SHP77 (cell line): Measurements from ENCODE around the gene CHTF18.
A peak's percentile ranks its signal among the peaks of the same experiment; 100 is the strongest.
"Not testable (repeated sequence)": the region's sequence is repeated elsewhere in the genome, so short reads cannot be mapped to it uniquely, and the experiment has no call there.

Source experiments
- DNase-seq, 2 experiments: peaks; one replicate each; lab custom pipeline; 2025; lab: John Stamatoyannopoulos, UW

Gene CHTF18

DNA sequence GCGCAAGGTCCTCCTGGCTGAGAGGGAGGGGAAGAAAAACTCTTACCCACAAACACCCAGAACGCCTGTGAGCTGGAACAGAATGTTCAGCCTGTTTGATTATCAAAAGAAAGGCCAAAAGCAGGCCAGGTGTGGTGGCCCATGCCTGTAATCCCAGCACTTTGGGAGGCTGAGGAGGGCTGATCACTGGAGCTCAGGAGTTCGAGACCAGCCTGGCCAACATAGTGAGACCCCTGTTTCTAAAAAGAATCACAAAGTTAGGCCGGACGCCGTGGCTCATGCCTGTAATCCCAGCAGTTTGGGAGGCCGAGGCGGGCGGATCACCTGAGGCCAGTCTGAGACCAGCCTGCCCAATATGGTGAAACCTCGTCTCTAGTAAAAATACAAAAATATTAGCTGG lies 12.1 kb upstream of the CHTF18 start:
- DNase-seq: not testable (repeated sequence)

DNA sequence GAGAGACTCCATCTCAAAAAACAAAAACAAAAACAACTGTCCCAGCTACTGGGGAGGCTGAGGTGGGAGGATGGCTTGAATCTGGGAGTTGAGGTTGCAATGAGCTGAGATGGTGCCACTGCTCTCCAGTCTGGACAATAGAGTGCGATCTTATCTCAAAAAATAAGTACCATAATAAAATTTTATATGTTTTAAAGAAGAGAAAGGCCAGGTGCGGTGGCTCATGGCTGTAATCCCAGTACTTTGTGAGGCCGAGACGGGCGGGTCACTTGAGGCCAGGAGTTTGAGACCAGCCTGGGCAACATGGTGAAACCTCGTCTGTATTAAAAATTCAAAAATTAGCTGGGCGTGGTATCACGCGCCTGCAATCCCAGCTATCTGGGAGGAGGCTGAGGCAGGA lies 11.6 kb upstream of the CHTF18 start:
- DNase-seq: no peak

DNA sequence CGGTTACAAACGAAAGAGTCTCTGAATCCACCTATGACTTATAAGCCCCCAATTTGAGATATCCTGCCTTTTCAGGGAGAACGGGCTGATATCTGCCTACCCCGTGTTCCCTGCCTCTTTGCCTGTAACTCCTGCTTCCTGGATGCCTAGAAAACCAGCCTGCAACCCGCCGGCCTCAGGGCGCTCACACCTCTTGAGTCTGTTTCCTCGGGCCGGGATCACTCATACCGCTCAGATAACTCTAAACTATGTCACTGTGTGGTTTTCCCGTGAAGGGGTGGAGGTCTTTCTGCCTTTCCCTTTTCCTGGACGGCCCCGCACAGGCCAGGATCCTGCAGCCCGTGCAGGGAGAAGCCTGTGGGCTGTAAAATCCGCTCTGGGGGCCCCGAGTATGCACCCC lies 10.6 kb upstream of the CHTF18 start:
- no peak for DNase-seq

DNA sequence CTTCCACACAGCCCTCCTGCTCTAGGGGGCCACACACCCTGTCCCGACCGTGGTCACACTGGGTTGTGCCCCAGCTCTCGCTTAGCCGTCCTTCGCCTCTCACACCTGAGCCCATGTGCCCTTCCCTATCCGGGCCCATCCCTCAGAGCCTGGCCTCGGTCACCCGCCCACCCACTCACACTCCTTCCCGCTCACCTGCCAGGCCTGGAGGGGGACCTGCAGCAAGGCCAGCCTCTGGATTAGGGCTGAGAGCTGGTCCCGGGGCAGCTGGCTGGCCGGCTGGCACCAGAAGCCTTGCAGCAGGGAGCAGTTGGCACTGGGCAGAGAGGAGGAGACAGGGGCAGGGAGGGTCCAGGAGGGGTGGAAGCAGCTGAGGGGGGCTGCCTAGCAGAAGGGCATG lies 10.0 kb upstream of the CHTF18 start:
- no peak for DNase-seq

DNA sequence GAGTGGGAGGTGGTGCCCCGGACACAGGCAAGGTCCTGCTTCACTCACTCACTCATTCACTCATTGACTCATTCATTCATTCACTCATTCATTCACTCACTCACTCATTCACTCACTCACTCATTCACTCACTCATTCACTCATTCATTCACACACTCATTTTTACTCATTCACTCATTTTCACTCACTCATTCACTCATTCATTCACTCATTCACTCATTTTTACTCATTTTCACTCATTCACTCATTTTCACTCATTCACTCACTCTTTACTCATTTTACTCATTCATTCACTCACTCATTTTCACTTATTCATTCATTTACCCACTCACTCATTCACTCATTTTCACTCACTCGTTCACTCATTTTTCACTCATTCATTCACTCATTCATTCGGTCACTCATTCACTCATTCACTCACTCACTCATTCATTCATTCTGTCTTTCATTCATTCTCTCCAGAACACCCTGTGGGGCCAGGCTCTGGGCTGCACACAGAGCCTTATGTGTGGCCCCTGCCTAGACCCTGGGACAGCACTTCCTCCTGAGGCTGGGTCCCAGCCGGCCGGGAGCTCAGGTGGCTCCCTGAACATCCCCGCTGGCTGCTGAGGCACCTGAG lies 9.4 kb upstream of the CHTF18 start:
- no peak for DNase-seq

DNA sequence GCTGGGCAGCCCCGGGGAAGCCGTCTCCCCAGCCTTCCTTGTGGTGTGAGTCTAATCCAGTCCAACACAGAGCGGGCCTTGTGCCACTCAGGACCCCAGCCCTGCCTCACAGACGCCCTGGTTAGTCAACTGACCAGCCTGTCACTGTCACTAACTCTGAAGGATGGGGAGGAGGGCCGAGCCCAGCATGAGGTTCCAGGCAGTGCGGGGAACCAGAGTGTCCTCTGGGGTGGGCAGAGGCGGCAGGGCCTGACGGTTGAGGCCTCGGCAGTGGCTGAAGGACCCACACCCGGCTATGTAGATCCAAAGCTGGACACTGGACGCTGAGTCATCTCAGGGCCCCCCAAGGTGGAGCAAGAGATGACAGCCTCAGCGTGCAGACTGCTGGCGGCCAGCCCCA lies 8.9 kb upstream of the CHTF18 start:
- DNase-seq: no peak

DNA sequence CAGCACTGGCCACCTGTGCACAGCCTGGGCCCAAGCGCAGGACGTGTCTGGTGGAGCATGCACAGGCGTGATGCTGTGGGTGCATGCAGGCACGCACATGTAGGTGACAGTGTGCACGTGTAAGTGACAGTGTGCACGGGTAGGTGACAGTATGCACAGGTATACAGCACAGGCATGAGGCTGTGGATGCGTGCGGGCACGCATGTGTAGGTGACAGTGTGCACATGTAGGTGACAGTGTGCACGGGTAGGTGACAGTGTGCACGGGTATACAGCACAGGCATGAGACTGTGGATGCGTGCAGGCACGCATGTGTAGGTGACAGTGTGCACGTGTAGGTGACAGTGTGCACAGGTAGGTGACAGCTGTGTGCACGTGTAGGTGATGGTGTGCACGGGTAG lies 8.1 kb upstream of the CHTF18 start:
- no peak for DNase-seq

DNA sequence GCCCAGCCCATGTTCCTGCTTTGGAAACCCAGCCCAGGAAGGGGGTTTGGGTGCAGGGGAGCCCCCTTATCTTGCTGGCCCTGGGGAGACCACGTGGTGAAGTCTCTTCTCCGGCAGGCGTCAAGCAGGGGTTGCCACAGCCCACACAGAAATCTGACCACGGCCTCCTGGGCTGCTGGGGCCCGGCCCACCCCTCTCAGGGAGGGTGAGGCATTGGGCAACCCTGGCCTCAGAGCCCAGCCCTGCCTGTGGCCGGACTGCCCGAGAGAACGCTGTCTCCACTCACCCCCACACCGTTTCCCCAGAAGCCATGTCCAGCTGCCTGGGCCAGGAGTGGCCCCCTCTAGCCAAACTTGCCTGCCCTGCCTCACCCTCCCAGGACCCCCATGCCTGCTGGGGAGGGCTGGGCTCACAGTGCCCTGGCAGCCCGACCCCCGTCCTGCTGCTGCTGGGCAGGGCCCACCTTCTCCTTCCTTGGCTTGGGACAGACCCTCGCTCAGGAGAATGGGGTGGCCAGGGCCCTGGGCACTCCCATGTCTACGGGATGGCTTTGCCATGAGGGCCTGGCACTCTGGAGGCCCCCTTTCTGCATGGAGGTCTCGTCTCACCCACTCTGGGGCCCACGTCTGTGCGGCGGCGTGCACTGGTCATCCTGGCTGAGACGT lies 6.9 kb upstream of the CHTF18 start:
- DNase-seq: no peak

DNA sequence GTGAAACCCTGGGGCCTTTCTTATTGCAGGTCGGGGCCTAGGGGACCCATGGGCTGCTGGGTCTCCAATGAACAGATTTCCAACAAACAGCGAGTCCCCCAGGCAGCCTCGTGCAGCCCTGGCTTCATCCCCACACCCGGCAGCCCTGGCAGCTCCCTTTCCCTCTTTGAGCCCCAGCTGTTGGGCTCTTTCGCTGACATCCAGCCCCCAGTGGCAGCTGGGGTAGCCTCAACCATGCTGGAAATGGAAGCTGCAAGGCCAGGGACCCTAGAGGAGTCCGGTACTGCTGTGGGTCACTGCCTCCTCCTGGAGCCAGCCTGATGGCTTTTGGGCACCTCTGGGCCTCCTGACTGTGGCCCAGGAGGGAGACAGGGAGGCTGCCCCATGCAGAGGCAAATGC lies 6.2 kb upstream of the CHTF18 start:
- DNase-seq: no peak

DNA sequence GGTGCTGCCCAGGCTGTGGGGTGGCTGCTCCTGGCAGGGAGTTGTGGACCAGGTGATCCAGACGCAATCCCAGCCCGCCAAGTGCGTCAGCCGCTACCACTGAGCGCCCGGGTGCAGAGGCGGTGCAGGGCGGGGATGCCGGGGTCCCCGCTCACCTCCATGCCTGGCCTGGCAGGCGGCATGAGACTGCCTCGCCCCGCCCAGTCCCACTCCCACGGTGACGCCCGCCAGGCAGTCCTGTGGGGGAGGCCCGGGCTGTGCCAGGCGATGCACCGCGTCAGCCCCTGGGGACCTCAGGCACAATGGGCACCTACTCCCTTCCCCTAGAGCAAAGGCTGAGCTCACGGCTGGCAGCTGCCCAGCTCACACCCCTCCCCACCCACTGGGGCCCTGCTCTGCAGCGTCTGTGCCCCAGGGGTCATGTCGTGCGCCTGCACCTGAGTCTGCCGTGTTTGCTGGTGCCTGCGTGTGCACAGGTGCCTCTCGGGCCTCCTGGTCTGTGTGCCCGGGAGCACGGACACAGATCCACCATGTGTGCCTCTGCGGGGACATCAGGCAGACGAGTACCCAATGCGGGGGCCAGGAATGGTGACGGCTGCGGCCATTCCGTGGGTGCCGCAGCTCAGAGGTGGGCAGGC lies 5.5 kb upstream of the CHTF18 start:
- DNase-seq: no peak

DNA sequence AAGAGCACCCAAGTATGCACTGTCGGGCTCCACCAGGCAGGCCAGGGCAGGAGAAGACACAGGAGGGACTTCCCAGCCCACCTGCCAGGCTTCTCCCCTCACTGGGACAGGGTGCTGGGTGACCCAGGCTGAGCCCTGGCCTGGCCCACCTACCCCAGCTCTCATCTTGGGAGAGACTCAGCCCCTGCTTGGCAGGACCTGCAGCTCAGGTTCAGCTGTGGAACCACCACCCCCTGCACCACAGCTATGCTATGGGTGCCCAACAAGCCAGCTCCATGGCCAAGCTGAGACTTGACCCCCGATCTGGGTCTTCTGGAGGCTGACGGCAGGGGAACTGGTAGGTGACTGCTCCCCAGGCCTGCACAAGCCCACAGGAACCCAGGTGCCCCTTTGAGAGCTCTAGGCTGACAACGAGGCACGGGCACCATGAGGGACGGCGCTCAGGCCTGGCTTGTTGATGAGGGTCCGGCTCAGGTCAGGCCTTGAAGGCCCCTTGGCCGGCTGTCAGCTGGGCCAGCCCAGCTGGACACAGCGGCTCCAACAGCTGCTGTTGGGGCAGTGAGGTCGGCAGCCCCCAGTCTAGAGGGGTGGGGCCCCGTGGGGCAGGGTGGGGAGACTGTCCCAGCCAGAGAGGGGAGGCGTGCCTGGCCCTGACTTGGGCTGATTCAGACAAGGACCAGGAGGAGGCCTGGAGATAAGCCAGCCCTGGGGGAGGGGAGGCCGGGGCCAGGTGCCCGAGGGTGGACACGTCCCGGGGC lies 4.8 kb upstream of the CHTF18 start:
- DNase-seq: no peak

DNA sequence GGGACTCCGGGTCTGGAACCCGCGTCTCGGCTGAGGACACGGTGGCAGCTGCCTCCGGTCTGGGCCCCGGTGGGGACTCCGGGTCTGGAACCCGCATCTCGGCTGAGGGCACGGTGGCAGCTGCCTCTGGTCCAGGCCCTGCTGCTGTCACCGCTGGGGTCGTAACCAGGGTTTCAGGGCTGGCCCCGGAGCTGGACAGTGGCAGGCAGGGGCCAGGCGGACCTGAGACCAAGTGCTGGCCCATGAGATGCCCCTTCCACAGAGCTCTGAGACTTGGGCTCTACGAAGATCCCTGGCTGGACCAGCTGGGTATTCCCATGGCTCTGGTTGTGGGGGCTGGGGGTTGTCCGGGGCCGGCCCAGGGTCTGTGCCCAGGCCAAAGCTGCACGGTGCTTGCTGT lies 4.0 kb upstream of the CHTF18 start:
- DNase-seq: no peak

DNA sequence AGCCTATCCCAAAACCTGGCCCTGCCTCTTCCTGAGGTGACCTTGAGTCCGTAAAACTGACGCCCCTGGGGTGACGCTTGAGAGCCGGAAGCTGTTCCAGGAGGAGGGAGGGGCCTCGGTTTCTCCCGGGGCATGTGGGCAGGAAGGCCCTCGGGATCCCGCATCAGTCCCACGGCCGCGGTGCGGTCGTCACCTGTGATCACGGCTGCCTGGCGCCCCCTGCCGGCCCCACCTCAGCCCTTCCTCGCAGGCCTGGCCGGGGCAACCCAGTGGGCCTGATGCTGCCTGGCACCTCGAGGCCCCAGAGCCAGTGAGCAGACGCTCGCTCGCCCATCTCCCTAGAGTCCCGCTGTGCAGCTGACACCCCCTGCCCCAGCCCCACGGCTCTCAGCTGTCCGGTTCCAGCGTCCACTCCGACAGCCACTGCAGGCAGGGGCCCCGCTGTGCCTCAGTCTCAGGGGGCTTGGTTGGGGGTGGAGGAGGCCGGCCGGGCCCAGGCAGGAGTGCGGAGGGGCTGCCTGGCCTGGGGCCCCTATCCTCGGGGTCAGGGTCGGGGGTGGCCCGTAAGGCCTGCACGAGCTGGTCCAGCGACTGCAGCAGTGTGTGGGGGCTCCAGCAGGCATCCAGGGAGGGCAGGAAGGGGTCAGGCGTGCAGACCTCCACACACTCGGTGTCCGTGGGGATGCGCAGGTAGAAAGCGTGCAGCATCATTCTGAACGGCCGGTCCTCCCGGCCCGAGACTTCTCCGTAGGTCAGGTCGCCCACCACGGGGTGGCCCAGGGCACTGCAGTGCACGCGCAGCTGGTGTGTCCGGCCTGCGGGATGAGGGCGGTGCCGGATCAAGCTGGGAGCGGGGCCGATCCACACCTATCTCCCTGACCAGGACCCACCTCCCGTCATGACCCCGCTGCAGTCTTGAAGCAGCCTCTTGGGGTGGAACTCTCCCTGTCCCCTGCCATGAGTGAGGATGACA lies 2.6 kb upstream of the CHTF18 start:
- peak in 1 of 2 experiments; percentile 58 for DNase-seq

DNA sequence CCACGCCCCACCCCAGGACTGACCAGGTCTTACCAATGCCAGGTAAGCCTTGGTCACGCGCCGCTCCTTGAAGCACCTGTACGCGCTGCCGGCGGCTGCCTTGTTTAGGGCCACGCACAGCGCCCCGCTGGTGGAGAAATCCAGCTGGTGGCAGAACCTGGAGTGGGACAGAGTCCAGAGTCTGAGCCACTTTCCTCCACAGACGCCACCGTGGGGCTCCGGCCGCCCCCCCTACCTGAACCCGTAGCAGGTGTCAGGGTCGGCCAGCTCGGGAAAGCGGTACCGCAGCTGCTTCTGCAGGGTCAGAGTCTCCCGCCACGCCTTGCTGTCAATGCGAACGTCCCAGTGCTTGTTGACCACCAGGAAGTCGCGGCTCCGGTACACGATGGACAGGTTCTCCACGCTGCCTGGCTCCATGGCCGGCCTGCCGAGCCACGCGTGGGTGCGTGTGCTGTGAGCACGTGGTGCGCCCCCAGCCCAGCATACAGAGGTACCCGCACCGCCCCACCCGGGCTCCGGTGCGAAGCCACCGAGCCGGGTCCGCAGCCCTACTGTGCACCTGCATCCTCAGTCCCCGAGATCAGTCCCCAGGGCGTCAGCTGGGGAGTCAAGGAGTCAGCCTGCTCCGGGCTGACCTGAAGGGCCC lies 976 bp upstream of the CHTF18 start:
- DNase-seq: no peak

DNA sequence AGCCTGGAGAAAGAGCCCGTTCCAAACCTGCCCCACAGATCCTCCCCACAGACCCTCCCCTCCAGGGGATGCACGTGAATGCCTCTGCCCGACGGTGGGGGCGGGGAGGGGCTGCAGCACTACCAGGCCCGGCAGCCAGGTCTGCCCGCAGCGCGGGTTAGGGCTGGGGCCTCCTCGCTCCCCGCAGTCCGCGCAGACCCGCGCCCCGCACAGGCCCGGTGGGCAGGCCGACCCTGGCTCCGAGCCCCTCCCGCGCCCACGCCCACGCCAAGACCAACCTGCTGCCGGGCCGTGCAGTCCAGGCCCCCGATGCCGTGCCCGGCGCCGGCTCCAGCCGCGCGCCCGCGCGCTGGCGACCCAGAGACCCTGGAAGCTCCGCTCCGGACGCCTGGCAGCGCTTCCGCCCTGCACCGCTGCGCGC lies 432 bp upstream of the CHTF18 start, which contains the start of gene RPUSD1:
RPUSD1 (minus strand) TSS at position 404 of the 421 bp plus-strand sequence. CDS start 644 bp downstream, outside the sequence.
- DNase-seq: no peak

DNA sequence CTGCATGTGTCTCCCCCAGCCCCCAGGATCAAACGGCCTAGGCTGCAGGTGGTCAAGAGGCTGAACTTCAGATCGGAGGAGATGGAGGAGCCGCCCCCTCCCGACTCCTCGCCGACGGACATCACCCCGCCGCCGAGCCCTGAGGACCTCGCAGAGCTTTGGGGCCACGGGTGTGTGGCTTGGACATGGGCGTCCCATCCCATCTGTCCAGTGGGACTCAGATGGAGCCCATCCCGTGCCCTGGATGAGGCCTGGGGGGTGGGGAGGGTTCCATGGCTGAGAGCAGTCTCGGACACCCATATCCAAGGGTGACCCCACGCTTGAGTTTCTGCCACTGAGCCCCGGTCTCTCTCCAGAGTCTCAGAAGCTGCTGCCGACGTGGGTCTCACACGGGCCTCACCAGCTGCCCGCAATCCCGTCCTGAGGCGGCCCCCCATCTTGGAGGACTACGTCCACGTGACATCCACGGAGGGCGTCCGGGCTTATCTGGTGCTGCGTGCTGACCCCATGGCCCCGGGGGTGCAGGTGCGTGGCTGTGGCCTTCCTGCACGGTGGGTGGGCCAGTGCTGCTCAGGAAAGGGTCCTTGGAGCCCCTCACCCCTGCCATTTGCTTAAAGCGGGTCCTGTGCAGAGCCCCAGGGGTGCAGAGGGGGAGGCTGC lies 901 bp downstream of the CHTF18 start:
- DNase-seq: no peak

DNA sequence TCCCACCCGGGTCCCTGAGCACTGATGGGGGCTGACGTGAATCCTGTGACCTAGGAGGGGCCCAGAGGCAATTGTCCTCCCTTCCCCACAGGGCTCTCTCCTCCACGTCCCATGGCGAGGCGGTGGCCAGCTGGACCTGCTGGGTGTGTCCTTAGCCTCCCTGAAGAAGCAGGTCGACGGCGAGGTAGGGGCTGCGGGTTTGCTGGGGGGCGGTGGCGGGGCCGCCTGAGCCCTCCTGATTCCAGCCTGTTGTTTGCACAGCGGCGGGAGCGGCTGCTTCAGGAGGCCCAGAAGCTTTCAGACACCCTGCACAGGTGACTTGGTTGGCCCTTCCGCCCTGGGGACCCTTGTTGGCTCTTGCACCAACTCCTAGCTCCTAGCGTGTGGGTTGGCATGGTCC lies 1.7 kb downstream of the CHTF18 start:
- DNase-seq: no peak

DNA sequence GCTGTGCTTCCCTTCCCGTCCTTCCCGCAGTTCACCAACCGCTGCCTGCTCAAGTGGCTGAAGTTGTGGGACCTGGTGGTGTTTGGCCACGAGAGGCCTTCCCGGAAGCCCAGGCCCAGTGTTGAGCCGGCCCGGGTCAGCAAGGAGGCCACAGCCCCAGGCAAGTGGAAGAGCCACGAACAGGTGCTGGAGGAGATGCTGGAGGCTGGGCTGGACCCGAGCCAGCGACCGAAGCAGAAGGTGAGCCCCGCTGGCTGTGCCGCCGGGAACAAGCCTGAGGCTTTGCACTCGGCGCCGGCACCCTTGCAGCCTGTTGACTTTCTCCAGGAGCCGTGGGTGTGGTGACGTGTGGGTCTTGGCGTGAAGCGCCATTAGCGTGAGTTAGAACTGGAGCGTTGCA lies 2.7 kb downstream of the CHTF18 start:
- no peak for DNase-seq

DNA sequence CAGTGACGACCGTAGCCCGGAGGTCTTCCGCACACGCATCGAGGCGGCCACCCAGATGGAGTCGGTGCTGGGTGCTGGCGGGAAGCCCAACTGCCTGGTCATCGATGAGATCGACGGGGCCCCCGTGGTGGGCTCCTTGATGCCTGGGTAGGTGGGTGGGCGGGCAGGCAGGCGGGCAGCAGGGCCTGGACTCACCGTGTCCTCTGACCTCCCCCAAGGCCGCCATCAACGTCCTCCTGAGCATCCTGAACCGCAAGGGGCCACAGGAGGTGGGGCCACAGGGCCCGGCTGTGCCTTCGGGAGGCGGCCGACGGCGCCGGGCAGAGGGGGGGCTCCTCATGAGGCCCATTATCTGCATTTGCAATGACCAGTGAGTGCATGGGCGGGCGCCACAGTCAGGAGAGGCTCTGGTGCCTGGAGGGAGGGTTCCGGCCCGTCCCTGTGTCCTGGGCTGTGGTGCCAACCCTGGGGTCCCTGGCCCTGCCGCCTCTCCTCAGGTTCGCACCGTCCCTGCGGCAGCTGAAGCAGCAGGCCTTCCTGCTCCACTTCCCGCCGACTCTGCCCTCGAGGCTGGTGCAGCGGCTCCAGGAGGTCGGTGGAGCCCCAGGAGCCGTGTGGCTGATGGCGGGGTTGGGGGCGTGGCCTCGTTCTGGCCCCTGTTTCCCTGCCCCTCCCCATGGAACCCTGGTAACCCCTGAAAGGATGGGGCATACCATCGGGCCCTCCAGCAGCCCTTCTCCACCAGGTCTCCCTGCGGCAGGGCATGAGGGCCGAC lies 4.0 kb downstream of the CHTF18 start:
- DNase-seq: no peak

DNA sequence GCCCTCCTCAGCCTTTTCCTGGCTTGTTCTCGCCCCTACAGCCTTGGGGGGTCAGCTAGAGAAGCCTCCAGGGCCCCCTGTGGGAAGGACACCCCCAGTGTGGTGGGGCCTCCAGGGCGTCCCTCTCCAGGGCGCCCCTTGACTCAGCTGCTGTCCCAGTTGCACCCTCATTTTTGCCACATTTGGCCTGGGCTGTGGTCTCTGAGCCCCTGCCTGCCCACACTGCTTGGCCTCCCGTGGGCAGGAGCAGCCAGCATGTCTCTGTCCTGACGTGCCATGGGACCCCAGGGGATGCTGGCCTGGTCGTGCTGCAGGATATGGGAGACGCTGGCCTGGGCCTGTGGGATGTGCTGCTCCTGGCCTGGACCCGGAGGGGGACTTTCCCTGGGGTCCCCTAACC lies 5.0 kb downstream of the CHTF18 start:
- no peak for DNase-seq
